HG03520 (cell line): Measurements from ENCODE around the gene ZIC2.
"Not testable (repeated sequence)": the region's sequence is repeated elsewhere in the genome, so short reads cannot be mapped to it uniquely, and the experiment has no call there.

Experiments used
- ATAC-seq: cut with Tn5 transposase; IDR thresholded peaks from one replicate; pipeline ENCODE4 v1.9.1; 2021; ENCODE audit warnings: mild to moderate bottlenecking, moderate library complexity; ENCODE audit not compliant: unreplicated experiment

ZIC2 gene

GRCh38 chr13:99998261-99998660 is 16.7 kb downstream of the ZIC2 start:
- no peak for ATAC-seq

GRCh38 chr13:100014621-100015020 is 33.0 kb downstream of the ZIC2 start:
- ATAC-seq = no peak

- ATAC-seq = no peak
Observed at GRCh38 chr13:100019780-100020356, 38.3 kb downstream of the ZIC2 start.

GRCh38 chr13:100022798-100023197 is 41.2 kb downstream of the ZIC2 start:
- no peak for ATAC-seq

GRCh38 chr13:100024023-100024422 is 42.4 kb downstream of the ZIC2 start:
- ATAC-seq = no peak

GRCh38 chr13:100029933-100030332 is 48.3 kb downstream of the ZIC2 start:
- no peak for ATAC-seq

- ATAC-seq = not testable (repeated sequence)
Observed at GRCh38 chr13:100032642-100033041, 51.1 kb downstream of the ZIC2 start.

GRCh38 chr13:100035936-100036335 is 54.4 kb downstream of the ZIC2 start:
- ATAC-seq = no peak
